ENCODE data around the gene NBPF3. TPM values are rescaled to one million over a fixed set of nuclear protein-coding genes. Genes with fewer than 3 reads are reported as not detected.
"Not testable (repeated sequence)": the region's sequence is repeated elsewhere in the genome, so short reads cannot be mapped to it uniquely, and the experiment has no call there.

NBPF3 gene
- total and polyA plus RNA-seq, 2 experiments from 2014 or later: 8.1 to 13.8 TPM

DNA sequence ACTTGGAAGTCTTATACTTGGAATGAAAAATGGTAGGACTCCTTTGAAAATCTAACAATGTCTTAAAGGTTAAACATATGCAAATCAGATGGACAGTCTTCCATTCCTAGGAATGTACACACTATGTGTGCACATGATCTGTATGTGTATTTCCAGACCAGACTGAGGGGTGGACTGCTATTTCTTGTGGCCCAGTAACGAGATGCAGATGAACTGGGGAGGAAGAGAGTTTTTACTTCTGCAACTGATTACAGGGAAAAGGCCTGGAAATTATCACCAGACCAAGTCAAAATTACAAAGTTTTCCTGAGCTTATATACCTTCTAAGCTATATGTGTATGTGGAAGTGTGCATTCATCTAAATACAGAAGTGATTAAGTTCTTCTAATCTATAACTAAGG is 17.7 kb downstream of the NBPF3 start:
- Histone ChIP-seq H3K9me3 (ENCODE audit: low read depth) (no peaks in the 10 kb centered on the region), H3K4me3 (no peak overlapping the region), H3K27ac (no peak overlapping the region), H3K4me1 (ENCODE audit: low read depth) (no peaks in the 10 kb centered on the region), H3K36me3 (no peaks in the 10 kb centered on the region), H3K27me3 (no peaks in the 10 kb centered on the region)
- no peak for DNase-seq (ENCODE audit: low read depth in 1 of 2, low spot score in 1 of 2)
- TF ChIP-seq, protein P1, sequence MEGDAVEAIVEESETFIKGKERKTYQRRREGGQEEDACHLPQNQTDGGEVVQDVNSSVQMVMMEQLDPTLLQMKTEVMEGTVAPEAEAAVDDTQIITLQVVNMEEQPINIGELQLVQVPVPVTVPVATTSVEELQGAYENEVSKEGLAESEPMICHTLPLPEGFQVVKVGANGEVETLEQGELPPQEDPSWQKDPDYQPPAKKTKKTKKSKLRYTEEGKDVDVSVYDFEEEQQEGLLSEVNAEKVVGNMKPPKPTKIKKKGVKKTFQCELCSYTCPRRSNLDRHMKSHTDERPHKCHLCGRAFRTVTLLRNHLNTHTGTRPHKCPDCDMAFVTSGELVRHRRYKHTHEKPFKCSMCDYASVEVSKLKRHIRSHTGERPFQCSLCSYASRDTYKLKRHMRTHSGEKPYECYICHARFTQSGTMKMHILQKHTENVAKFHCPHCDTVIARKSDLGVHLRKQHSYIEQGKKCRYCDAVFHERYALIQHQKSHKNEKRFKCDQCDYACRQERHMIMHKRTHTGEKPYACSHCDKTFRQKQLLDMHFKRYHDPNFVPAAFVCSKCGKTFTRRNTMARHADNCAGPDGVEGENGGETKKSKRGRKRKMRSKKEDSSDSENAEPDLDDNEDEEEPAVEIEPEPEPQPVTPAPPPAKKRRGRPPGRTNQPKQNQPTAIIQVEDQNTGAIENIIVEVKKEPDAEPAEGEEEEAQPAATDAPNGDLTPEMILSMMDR (IDR thresholded peaks at IDR 0.05; ENCODE audit: low read depth, low read length): no peak

DNA sequence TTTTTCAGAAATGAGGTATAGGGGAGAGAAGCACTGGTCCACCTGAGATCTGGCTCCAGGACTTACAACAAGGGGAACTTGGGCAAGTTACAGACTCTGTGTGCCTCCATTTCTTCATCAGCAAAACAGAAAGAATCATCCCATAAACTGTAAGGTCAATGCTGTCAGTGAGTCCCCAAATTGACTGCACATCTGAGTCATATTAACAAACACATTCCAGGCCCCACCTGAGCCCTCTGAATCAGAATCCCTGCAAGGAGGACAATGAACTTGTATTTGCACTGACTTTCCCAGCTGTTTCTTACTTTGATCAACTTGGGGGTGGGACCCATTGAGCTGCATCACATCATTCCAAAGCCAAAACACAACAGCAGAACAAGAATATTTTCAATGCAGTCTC is 25.2 kb downstream of the NBPF3 start:
- H3K27ac ChIP-seq; H3K4me1 ChIP-seq (ENCODE audit: low read depth); H3K4me3 ChIP-seq; H3K27me3 ChIP-seq; H3K9me3 ChIP-seq (ENCODE audit: low read depth); H3K36me3 ChIP-seq; DNase-seq (ENCODE audit: low read depth in 1 of 2, low spot score in 1 of 2): not testable (repeated sequence)

DNA sequence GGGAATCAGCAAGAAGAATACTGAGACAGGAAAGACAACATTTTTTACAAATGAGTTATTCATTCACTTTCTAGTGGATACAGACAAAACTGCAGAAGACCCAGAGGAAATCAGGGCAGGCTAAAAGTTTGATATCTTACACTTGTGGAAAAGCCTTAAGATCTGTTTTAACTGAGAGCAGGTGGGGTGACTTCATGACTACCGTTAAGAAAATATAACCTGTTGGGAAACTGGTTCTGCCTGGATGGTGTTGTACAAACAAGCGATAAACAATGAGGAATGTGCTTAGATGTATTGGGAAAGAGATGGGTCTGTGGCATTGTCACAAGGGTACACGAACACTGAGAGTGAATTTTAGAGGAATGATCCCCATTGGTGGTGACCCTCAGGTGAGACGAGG is 28.0 kb downstream of the NBPF3 start:
- not testable (repeated sequence) for H3K27ac ChIP-seq; H3K9me3 ChIP-seq (ENCODE audit: low read depth); H3K4me3 ChIP-seq; DNase-seq (ENCODE audit: low read depth in 1 of 2, low spot score in 1 of 2); H3K27me3 ChIP-seq; H3K4me1 ChIP-seq (ENCODE audit: low read depth); H3K36me3 ChIP-seq

DNA sequence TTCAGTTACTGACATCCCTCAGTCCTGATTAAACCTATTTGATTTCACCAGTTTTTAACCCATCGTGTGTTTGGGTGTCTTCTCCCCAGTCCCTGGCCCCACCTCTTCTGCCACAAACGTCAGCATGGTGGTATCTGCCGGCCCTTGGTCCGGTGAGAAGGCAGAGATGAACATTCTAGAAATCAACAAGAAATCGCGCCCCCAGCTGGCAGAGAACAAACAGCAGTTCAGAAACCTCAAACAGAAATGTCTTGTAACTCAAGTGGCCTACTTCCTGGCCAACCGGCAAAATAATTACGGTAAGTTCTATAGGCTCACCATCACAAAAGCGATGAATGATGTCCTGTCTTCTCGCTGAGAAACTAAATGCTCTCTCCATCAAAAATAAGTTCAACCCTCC is 28.7 kb downstream of the NBPF3 start:
- no peaks in the 10 kb centered on the region for H3K27me3 ChIP-seq
- no peaks in the 10 kb centered on the region for H3K36me3 ChIP-seq
- TF ChIP-seq, protein P1 (IDR thresholded peaks at IDR 0.05; ENCODE audit: low read depth, low read length): peak; percentile 57
- H3K27ac ChIP-seq: no peak overlapping the region
- DNase-seq (ENCODE audit: low read depth in 1 of 2, low spot score in 1 of 2): peak; percentile 23 to 60
- peaks cover 12% of the 10 kb centered on the region for H3K4me1 ChIP-seq (ENCODE audit: low read depth)
- H3K4me3 ChIP-seq: no peak overlapping the region
- no peaks in the 10 kb centered on the region for H3K9me3 ChIP-seq (ENCODE audit: low read depth)

DNA sequence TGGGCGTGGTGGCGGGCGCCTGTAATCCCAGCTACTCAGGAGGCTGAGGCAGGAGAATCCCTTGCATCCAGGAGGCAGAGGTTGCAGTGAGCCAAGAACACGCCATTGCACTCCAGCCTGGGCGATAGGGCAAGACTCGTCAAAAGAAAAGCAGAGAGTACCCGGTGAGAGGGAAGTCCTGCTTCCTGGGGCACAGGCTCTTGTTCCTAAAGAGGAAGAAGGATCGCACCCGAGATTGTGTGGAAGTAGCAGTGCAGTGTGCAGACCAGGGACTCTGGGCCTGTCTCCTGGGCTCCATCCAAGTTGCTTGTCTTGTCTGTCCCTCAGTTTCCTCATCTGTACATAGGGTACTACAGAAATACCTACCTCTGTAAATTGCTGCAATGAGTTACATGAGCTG is 29.6 kb downstream of the NBPF3 start:
- H3K27me3 ChIP-seq: no peaks in the 10 kb centered on the region
- TF ChIP-seq, protein P1 (IDR thresholded peaks at IDR 0.05; ENCODE audit: low read depth, low read length): no peak
- no peak for DNase-seq (ENCODE audit: low read depth in 1 of 2, low spot score in 1 of 2)
- H3K36me3 ChIP-seq: no peaks in the 10 kb centered on the region
- H3K4me1 ChIP-seq (ENCODE audit: low read depth): peaks cover 16% of the 10 kb centered on the region
- H3K27ac ChIP-seq: no peak overlapping the region
- H3K4me3 ChIP-seq: no peak overlapping the region
- no peaks in the 10 kb centered on the region for H3K9me3 ChIP-seq (ENCODE audit: low read depth)

DNA sequence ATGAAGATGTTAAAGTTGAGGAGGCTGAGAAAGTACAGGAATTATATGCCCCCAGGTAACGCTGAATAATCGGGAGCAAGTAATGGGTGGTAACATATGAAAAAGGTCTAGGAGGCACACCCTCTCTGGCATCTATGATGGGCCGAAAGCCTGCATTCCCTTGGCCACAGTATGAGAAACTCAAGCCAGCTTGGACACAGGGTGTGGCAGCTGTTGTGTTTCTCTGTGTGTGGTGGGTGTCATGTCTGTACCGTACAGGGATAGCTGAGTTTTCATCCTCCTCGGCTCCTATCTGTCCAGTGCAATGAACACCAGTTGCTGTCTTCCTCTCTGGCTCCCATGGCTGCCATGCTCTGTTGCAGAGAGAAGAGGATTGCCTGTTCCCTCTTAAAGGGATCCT is 32.9 kb downstream of the NBPF3 start:
- no peak for DNase-seq (ENCODE audit: low read depth in 1 of 2, low spot score in 1 of 2)
- H3K9me3 ChIP-seq (ENCODE audit: low read depth): no peaks in the 10 kb centered on the region
- no peak overlapping the region for H3K27ac ChIP-seq

More for the DNA sequence above, 32.9 kb downstream of the NBPF3 start:
- TF ChIP-seq, protein P1 (IDR thresholded peaks at IDR 0.05; ENCODE audit: low read depth, low read length): no peak
- Histone ChIP-seq H3K4me3 (no peak overlapping the region), H3K36me3 (no peaks in the 10 kb centered on the region), H3K4me1 (ENCODE audit: low read depth) (peaks cover 16% of the 10 kb centered on the region), H3K27me3 (peaks cover 2% of the 10 kb centered on the region)

All from cardiac muscle cell (in vitro differentiated cells and primary cell).